ENCODE results near the gene ACAP2. TPM values are rescaled to one million over a fixed set of nuclear protein-coding genes. Genes with fewer than 3 reads are reported as not detected.

The ACAP2 gene
- total RNA-seq, 1 donor = 91.1 TPM

DNA sequence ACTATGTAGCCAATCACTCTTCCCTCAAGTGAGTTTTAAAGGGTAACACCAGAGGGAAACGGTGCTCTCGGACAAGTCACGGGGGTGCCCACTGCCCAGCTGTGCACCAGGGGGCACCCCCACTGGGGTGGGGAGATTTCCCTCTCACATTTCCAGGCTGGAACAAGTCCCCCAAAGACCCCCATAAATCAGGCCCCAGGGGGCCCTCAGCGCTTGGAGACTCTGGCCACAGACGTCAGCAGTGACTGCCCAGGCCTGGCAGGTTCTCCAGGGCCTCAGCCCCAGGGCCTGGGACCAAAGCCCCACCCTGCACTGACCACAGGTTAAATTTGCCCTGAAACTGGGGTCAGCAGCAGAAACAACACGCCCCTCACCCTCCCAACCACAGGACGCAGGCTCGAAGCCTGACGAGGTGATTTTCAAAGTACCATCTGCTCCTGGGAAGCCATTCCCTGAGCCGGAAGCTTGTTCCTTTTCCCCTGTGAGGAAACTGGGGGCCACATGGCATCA lies 188.8 kb downstream of the ACAP2 start:
- no peak overlapping the region for H3K4me3 ChIP-seq (ENCODE audit: low read depth, low read length)
- TF ChIP-seq, protein P1, sequence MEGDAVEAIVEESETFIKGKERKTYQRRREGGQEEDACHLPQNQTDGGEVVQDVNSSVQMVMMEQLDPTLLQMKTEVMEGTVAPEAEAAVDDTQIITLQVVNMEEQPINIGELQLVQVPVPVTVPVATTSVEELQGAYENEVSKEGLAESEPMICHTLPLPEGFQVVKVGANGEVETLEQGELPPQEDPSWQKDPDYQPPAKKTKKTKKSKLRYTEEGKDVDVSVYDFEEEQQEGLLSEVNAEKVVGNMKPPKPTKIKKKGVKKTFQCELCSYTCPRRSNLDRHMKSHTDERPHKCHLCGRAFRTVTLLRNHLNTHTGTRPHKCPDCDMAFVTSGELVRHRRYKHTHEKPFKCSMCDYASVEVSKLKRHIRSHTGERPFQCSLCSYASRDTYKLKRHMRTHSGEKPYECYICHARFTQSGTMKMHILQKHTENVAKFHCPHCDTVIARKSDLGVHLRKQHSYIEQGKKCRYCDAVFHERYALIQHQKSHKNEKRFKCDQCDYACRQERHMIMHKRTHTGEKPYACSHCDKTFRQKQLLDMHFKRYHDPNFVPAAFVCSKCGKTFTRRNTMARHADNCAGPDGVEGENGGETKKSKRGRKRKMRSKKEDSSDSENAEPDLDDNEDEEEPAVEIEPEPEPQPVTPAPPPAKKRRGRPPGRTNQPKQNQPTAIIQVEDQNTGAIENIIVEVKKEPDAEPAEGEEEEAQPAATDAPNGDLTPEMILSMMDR (IDR thresholded peaks at IDR 0.05; ENCODE audit: insufficient read depth, low read depth, low read length) = no peak
- no peak for DNase-seq (ENCODE audit: low read depth)

DNA sequence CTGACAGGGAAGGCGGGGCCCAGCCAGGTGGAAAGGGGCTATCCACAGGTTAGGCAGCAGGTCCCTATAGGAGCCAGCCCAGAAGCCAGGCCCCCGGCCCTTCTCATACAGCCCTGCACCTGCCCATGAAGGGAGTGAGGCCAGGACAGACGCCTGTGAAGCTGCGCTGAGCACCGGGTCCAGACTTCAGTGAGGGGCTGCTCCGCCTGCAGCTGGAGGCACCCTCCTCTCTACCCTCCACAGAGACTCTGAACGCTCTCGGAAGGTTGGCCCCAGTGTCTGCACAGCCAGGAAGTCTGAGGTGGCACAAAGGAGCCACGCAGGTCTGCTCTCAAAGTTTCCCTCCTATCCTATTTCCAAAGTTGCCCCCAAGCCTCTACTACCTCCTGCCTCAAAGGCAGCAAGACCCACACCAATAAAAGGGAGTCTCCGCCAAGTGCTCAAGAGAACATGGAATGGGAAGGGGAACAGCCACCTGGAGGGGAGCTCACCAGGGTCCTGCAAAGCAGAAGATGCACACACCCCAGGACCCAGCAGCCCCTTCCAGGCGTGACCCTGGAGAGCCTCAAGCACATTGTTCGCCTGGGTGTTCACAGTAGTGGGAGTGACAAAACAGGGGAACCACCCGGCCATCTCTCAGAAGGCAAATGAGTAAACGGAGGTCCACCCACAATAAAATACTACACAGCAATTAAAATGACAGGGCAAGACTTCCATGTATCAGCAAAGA lies 191.3 kb downstream of the ACAP2 start:
- H3K4me3 ChIP-seq (ENCODE audit: low read depth, low read length) = no peak overlapping the region
- DNase-seq (ENCODE audit: low read depth) = no peak
- TF ChIP-seq, protein P1 (IDR thresholded peaks at IDR 0.05; ENCODE audit: insufficient read depth, low read depth, low read length) = no peak

DNA sequence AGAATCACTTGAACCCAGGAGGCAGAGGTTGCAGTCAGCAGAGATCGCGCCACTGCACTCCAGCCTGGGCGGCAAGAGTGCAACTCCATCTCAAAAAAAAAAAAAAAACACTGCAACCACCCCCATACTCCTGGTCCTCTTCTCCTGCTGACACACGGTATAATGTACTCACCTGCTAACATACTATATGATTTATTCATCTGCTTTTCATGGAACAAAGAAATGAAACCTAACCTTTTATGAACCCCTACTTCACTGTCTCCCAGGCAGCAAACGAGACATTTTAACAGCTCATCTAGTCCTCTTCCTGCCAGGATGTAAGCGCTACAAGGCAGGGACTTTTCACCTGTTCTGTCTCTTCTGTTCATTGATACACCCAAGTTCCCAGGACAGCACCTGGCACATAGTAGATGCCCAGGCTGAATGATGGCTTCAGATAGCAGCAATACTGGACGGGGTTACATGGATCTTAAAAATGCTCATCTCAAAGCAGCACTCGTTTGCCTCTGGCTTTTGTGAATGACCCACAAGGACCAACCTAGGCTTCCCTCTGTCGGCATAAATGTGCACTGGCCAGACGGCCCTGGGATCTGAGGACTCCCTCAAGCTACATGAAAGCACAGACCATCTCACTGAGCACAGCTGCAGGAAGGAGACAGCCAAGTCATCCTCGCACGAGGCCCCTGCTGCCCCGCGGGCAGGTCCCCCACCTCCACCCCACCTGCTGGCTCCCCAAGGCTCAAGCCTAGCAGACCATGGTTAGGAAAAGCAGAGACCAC lies 192.2 kb downstream of the ACAP2 start:
- no peak overlapping the region for H3K4me3 ChIP-seq (ENCODE audit: low read depth, low read length)
- TF ChIP-seq, protein P1 (IDR thresholded peaks at IDR 0.05; ENCODE audit: insufficient read depth, low read depth, low read length) = peak; percentile 48
- DNase-seq (ENCODE audit: low read depth) = peak; percentile 56

DNA sequence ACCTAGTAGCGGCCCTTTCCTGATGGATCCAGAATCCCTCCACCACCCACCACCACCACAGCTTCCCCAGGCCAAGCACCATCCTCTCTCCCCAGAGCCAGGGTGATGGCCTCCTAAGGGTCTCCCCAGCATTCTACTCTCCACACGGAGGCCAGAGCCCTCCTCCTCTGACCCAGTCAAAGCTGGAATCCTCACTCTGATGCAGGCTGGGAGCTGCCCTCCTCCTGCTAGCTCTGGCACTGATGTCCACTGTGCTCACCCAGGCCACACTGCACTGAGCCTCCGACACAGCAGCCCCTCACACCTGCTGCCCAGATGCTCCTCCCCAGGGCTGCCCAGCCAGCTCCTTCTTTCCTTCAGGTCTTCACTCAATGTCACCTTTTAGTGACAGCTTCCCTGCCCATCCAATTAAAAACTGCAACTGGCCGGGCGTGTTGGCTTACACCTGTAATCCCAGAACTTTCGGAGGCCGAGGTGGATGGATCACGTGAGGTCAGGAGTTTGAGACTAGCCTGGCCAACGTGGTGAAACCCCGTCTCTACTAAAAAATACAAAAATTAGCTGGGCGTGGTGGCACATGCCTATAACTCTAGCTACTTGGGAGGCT lies 192.9 kb downstream of the ACAP2 start:
- TF ChIP-seq, protein P1 (IDR thresholded peaks at IDR 0.05; ENCODE audit: insufficient read depth, low read depth, low read length) = no peak
- no peak for DNase-seq (ENCODE audit: low read depth)
- no peak overlapping the region for H3K4me3 ChIP-seq (ENCODE audit: low read depth, low read length)

DNA sequence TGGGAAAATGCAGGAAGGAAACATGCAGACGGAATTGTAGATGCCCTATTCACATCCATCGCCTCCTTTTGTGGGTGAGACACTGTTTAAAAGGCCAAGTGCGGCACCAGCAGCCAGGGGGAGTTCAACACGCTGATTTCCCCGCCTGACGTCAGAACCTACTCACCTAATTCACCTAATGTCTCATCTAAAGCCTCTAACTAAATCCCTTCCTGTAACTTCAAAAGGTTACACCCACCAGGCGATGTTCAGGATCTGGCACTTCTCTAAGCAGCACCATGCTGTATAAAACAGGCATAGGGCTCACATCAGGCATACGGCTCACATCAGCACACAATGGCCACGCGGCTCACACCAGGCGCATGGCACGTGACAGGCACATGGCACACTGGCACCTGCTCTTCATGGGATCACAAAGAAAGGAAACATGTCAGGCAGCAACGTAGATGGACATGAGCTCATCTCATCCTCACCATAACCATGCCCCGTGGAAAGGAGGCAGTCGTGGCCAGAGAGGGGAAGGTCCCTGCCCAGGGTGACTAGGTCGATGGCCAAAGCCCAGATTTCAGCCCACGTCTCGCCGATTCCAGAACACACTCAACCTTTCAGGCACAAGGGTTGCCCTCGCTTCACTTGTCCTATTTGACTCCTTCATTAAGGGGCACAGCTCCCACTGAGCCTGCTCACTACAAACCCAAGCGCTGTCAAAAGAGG lies 193.6 kb downstream of the ACAP2 start:
- TF ChIP-seq, protein P1 (IDR thresholded peaks at IDR 0.05; ENCODE audit: insufficient read depth, low read depth, low read length) = no peak
- no peak for DNase-seq (ENCODE audit: low read depth)
- H3K4me3 ChIP-seq (ENCODE audit: low read depth, low read length) = no peak overlapping the region

DNA sequence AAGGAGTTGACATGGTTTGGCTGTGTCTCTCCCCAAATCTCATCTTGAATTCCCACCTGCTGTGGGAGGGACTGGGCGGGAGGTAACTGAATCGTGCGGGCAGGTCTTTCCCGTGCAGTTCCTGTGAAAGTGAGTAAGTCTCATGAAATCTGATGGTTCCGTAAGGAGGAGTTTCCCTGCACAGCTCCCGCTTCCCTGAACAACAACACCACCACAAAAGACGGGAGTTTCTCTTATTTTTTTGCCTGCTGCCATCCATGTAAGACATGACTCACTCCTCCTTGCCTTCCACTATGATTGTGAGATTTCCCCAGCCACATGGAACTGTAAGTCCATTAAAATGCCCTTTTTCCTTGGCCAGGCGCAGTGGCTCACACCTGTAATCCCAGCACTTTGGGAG lies 194.5 kb downstream of the ACAP2 start:
- DNase-seq (ENCODE audit: low read depth) = no peak
- TF ChIP-seq, protein P1 (IDR thresholded peaks at IDR 0.05; ENCODE audit: insufficient read depth, low read depth, low read length) = no peak
- H3K4me3 ChIP-seq (ENCODE audit: low read depth, low read length) = no peak overlapping the region

Data from fibroblast of villous mesenchyme (primary cell).